COLO829 (cell line): Measurements from ENCODE around the gene CDC6.
"Not testable (repeated sequence)": the region's sequence is repeated elsewhere in the genome, so short reads cannot be mapped to it uniquely, and the experiment has no call there.

Experiments used
- DNase-seq: peaks from one replicate; pipeline ENCODE4 v3.0.0; 2012; ENCODE audit warnings: low spot score

CDC6 gene

DNA sequence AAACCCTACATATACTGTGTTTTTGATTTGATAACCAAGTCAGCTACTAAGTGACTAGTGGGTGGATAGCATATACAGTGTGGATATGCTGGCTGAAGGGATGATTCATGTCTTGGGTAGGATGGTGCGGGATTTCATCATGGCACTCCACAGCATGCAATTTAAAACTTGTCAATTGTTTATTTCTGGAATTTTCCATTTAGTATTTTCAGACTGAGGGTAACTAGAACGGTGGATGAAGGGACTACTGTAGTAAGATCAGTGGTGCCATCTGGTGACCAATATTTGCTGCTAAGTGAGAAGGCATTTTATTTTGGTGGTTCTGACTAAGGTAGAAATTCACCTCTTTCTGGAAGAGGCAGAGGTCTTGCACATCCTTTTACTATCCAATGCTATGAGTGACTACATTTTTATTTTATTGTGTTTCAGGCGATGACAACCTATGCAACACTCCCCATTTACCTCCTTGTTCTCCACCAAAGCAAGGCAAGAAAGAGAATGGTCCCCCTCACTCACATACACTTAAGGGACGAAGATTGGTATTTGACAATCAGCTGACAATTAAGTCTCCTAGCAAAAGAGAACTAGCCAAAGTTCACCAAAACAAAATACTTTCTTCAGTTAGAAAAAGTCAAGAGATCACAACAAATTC, 3.1 kb downstream of the CDC6 start:
- peak; percentile 53 for DNase-seq

DNA sequence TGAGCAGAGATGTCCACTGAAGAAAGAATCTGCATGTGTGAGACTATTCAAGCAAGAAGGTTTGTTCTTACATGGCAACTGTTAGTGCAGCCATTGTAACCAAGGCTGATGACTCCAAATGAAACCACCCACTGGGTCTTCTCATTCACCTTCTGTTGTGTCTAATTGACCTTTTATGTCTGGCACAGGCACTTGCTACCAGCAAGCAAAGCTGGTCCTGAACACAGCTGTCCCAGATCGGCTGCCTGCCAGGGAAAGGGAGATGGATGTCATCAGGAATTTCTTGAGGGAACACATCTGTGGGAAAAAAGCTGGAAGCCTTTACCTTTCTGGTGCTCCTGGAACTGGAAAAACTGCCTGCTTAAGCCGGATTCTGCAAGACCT, 3.6 kb downstream of the CDC6 start:
- DNase-seq: no peak

DNA sequence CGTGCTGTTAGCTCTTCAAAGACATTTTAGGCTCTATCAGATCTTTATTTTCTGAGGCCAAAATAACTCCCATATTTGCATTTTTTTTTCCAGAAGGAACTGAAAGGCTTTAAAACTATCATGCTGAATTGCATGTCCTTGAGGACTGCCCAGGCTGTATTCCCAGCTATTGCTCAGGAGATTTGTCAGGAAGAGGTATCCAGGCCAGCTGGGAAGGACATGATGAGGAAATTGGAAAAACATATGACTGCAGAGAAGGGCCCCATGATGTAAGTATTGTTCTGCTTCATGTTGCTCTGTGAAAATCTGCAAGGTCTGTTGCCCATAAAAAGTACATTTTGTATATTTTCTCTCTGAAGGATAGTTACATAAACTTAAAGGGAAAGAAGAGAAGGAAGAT, 5.7 kb downstream of the CDC6 start:
- no peak for DNase-seq

DNA sequence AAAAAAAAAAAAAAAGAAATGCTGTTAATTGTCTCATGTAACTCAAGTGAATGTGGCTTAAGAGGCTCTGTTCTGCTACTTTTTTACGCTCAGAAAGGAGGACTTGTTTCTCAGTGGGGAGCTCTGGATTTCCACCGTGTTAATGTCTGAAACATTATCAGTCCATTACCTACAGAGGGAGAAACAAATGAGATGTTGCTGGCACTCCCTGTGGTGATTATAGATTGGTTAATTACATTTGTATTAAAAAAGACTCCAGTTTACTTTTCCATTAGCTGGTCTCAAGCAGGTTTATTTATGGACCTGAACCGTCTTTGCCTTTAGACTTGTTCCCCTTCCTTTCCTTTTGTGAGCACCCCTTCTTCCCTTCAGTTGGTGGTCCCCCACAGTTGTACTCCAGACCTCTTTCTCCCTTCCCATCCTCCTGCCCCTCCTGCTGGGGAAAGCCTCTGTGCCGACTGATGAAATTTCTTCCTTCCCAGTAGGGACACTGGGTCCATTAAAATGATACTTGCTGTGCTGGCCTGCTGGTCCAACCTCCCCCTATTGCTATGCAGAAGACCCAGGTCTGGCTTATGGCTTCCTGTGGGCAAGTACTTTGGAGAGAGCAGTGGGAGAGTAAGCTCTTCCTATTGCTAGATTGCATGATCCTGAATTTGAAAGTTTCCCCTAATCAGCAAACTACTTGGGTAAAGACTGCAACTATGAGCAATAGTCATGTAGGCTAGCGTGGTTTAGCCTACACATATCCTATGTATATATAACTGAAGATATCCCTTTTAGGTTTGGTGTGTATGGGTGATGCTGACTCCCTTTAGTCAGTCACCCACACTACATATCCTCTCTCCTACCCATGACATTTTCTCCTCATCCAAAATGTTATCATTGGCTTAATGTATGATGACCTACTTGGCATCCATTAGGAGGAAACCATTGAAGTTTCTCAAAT, 8.1 kb downstream of the CDC6 start:
- DNase-seq: no peak

DNA sequence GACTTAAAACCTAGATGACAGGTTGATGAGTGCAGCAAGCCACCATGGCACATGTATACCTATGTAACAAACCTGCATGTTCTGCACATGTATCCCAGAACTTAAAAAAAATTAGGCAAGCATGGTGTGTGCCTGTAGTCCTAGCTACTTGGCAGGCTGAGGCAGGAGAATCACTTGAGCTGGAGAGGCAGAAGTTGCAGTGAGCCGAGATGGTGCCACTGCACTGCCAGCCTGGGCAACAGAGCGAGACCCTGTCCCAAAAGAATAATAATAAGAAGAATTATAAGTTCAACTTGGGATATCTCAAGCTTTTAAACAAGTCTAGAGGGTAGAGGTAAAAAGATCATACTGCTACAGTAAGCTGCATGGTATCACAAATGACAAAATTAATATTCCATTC, 9.8 kb downstream of the CDC6 start:
- DNase-seq: no peak

DNA sequence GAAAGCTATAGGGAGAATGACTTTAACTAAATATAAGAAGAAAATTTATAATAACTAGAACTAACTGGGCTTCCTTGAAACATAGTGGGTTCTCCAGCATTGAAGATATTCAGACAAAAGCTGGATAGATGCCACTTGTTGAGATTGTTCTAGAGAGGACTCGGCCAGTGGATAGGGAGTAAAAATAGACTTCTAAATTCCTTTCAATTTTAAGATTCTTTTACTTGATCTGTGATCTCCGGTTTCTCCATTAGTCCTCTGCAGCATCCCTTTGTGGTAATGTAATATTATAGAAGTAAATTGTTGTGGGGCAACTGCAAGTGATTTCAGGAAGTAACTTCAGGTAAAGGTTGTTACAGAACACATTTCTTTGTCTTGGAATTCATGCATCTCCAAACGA, 11.0 kb downstream of the CDC6 start:
- DNase-seq: no peak

DNA sequence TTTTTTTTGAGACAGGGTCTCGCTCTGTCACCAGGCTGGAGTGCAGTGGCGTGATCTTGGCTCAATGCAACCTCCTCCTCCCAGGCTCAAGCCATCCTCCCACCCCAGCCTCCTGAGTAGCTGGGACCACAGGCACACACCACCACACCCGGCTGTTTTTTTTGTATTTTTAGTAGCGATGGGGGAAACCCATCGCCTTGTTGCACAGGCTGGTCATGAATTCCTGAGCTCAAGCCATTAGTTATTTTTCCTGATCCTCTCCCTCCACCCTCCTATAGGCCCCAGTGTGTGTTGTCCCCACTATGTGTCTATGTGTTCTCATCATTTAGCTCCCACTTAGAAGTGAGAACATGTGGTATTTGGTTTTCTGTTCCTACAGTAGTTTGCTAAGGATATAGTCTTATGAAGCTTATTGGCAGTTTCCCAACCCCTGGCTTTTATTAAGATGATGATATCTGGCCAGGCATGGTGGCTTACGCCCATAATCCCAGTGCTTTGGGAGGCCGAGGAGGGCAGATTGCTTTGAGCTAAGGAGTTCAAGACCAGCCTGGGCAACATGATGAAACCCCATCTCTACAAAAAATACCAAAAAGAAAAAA, 11.6 kb downstream of the CDC6 start:
- DNase-seq: not testable (repeated sequence)

DNA sequence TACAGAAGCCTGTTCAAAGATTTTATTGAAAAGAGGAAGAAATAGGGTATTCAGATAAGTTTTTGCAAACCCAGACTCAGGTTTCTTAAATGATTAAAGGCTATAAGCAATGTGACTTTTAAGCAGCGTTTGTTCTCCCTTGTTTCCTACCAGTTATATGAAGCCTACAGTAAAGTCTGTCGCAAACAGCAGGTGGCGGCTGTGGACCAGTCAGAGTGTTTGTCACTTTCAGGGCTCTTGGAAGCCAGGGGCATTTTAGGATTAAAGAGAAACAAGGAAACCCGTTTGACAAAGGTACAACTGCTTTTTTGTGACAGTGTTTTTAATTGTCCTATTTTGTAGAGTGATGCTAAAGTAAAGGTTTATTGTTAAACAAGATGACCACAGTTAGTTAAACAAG, 13.6 kb downstream of the CDC6 start:
- DNase-seq: no peak

DNA sequence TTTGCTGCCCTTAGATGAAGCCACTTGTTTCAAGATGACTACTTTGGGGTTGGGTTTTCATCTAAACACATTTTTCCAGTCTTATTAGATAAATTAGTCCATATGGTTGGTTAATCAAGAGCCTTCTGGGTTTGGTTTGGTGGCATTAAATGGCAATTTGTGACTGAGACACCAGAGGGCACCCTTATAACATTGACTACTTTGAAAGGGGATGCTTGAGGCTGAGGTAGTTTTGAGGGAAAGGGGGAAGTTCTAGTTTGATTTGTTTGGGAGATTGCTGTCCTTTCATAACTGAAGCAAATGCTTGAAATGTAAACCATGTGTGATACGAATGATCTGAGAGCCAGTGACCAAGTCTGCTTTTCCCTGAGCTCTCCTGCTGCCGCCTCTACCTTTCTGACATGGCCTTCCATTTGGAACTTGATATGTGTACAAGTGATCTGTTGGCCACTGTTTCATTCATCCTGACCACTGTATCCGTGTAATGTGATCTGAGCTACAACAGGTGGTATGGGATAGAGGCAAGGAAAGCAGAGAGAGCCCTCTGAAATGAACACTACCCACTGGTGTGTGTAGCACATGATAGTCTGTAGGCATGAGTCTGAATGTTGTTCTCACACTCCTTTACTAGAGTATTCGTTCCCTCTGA, 15.5 kb downstream of the CDC6 start:
- DNase-seq: peak; percentile 74

DNA sequence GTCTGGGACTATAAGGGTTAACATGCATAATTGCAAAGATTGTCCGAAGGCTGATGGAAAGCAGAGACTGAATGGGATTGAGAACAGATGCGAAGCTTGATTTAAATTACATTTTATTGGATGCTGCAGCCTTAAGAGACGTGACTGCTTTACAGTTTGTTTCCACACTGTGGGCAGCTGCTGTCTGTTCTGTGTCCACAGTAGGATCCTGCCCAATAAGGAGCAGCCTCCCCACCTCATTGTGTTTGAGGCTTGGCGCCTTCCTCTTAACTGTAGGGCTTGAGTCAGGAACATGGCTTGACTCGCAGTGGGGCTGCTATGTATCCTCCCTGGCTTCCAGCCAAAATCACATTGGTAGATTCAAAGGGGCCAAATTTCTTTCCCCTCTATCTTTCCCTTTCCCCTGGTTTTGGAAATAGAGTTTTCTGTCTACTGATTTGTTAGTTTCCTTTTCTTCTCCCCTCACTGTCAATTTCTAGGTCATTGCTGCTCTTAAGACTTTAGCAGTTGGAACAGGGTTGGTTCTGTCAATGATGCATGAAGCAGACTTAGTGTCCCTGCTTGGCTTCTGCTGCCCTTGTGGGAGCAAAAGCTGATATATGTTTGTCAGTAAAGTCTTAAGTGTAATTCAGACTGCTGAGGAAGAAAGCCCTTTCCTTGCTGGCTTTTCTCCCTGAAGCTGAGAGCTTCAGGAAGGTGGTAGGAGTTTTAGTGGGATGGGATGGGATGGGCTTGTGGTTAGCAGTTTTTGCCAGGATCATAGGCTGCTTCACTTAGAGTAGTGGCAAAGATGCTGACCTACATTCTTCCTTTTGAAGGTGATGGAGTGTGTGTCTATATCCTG, 16.3 kb downstream of the CDC6 start:
- no peak for DNase-seq

DNA sequence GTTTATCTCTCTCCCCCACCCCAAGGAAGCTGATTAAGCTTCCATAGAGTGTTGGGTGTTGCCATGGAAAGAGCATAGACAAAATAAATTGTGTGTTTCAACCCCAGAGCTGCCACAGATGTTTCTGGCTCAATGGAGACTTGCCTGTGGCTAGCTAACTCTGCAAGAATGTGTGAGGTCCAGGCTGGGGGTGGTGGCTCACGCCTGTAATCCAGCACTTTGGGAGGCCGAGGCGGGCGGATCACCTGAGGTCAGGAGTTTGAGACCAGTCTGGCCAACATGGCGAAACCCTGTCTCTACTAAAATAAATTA, 16.8 kb downstream of the CDC6 start:
- DNase-seq: not testable (repeated sequence)

DNA sequence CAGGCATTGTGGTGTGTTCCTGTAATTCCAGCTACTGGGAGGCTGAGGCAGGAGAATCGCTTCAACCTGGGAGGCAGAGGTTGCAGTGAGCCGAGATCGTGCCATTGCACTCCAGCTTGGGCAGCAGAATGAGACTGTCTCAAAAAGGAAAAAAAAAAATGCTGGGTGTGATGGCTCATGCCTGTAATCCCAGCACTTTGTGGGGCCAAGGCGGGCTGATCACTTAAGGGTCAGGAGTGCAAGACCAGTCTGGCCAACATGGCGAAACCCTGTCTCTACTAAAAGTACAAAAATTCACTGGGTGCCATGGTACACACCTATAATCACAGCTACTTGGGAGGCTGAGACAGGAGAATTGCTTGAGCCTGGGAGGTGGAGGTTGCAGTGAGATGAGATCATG, 17.2 kb downstream of the CDC6 start:
- not testable (repeated sequence) for DNase-seq

DNA sequence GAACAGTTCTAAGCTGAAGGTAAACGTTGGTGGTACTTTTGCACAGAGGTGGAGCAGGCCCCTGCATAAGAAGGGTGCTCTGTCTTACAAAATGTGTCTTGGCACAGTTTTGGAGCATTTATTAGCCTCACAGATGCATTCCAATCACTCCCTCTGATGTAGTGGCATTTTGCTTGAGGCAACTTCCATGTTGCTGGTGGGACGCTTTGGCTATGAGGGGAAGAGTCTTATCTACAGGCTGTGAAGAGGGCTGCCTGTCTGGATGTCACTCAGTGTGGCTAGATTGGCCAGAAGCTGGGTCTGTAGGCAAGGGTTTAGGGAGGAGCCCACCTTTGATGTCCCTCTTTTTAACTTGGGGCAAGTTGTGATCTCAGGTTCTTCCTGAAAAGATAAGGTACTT, 18.7 kb downstream of the CDC6 start:
- DNase-seq: no peak

DNA sequence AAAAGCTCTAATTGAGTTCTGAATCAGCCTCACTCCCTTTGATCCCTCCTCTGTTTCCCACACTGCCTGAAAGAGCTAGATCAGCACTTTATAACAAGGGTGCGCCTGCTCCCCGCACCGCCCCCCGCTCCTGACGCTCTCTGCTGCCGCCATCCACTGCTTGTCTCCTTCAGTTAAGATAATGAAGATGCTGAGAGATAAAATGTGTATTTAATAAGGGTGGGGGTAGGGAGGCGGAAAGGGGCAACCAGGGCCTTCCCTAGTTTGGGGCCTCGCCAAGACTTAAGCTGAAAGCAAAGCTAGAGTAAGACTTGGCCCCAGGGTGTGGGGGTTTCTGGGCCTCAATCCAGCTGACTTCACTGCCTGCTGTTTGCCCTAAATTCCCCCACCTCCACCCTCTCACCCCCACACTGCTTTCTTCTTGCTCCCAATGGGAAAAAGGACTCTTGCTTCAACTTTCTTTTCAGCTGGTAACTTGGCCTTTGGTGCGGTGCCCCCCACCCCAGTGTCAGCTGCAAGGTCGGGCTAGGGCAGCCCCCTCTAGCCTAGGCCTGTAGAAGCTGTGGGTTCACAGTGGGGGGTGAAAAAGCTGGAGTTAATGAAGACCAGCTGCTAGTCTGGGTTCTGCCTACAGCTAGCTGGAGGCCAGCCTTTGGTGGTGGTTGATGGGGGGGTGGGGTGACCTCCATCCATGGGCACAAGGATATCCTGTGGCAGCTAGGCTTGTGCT, 19.5 kb downstream of the CDC6 start:
- no peak for DNase-seq

DNA sequence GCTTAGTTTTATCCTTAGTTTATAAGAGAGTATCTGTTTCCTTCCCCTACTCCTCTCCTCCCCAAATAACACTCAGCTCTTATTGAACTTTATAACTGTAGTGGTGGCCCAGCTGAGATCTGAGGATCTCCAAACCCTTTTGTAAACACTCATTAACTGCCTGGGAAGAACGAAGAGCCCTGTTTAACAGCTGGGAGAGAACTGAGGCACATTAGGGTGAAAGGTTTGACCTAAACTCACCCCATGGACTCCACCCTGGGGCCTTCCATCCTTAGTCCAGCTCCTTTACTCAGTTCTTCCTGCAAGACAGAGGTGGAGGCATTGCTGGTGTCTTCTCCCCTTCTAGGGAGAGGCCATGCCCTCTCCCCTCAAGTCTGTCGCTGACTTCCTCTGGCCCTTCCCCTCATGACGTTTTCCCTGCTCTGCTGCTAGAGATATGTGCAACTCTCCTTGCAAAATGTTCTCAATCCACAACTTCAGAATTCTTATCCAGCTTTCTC, 20.1 kb downstream of the CDC6 start:
- no peak for DNase-seq

DNA sequence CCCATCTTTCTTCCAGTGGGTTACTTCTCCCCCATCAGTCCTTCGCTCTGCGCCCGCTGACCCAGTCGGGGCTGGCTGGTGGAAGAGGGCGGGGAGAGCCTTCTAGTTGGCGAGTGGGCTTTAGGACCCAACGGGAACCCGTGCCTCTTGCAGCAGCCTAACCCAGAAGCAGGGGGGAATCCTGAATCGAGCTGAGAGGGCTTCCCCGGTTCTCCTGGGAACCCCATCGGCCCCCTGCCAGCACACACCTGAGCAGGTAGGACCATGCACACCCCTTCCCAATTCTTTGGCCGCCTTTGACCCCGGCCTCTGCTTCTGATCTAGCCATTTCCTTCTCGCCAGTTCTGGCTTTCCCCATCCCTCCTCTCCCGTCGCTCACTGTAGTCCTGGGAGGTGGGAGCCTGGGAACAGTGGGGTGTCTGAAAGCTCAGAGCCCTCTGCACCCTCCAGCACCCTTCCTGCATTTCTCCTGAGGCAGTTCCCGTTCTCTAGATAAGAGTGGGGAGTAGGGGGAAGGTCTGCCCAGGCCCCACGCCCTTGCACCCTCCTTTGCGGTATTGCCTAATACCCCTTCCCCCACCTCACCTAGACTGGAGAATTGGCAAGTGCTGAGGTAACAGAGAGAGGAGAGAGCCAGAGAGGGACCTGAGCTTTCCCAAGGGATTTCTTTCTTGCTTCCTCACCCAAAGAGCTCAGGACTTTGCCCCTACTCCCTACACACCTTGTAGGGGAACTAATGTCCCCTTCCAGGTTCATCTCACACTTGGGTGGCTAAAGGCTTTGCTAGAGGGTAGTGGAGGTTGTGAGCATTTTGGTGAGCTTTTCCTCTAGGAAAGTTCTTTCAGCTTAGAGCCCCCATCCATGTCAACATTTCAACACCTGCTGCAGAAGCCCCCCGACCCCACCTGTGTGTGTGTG, 21.6 kb downstream of the CDC6 start, which contains the start of gene RARA:
Gene RARA, plus strand, starts transcription at position 150 of the 918 bp plus-strand sequence. CDS start 22,039 bp downstream, outside the sequence.
- no peak for DNase-seq

DNA sequence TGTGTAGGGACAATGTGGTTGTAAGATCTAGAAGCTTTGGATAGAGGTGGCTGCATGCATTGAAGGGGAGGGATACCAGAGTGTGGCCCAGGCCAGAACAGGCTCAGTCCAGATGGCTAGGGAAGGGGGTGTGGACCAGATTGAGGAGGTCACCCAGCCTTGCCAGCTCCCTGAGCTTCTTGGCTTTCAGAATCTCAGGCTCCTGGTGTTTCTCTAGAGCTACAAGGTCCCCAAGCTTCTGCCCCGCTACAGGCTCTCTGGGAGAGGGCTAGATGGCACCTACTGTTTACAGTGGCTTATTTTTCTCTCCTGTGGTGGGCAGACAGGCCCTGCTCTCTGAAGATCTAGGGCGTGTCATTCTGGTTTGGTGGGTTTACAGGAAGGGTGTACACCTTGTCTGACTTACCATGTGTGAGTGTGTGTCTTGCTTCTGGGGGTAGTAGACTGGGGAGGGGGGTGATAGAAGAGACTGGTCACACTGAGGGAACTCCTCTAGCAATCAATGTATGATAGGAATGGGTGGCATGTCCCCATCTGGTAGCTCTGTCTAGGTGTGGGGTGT, 22.4 kb downstream of the CDC6 start:
- no peak for DNase-seq

DNA sequence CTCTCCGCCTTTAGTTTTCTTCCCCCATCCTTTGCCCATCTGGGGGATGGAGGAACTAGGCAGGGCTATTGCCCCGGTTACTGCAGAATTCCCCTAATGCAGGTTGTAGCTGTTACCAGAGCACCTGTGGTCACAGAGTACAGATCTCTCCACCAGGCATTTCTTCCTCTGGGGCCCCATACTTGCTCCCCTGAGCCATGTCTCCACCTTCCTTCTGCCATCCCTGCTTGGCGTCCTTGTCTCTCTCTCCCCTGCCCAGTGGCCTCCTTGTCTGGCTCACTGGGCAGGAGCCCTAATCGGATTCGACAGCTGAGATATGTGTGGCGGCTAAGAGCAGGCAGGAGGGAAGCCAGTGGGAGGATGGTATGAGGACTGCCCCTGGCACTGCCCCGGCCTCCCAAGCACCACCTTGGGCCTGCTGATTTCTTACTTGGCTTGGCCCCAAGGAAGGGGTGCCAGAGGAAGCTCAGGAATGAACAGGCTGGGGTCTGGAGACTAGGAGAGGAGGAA, 23.3 kb downstream of the CDC6 start:
- no peak for DNase-seq

DNA sequence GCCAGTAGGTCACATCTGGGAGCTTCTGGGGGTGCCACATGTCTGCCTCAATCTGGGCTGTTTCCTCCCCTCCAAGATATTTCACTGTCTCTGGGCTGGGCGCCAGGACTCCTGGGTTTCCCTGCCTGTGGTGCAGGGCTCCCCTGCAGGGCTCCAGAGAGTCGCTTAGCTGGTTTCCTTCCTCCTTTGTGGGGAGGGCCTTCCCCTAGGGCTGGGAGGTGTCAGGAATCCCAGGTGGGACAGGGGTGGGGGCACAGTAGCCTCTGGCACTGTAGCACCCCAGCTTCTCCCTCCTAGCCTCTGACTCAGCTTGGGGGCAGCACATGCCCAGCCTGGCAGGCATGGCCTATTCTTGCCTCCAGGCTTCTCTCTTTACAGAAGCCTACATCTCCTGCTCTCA, 23.9 kb downstream of the CDC6 start:
- no peak for DNase-seq
